T-helper 1 cell treated with Interleukin-12 subunit alpha and Interleukin-12 subunit beta and Interleukin-4 antibody, amounts not matched to agents 30 ng/mL and 1 ng/mL, for 36 hours (primary cell): ENCODE data around the gene SH3BP4. TPM values are rescaled to one million over a fixed set of nuclear protein-coding genes. Genes with fewer than 3 reads are reported as not detected.
"Not testable (repeated sequence)": the region's sequence is repeated elsewhere in the genome, so short reads cannot be mapped to it uniquely, and the experiment has no call there.

Source experiments
- intact Hi-C: fragments of 100-400 bp; cut with micrococcal nuclease; formaldehyde crosslinking; loops from one replicate; pipeline ENCODE4 v1.15.1; 2024
- total RNA-seq: library from RNA; stranded (reverse); gene quantifications from 2 replicates; pipeline ENCODE4 v1.2.3, GENCODE V29; 2022

The SH3BP4 gene
- total RNA-seq, 1 donor from 2014 or later: 0.12 TPM

GRCh38 chr2:235011929-235012631, 60.3 kb downstream of the SH3BP4 start:
- intact Hi-C loops: no loop called here

GRCh38 chr2:235017441-235017840, 65.6 kb downstream of the SH3BP4 start:
- intact Hi-C loops: no loop called here

- intact Hi-C loops: no loop called here
These were observed 67.0 kb downstream of the SH3BP4 start for GRCh38 chr2:235018838-235019237.

- intact Hi-C loops: not testable (repeated sequence)
These were observed 68.3 kb downstream of the SH3BP4 start for GRCh38 chr2:235020141-235020540.

GRCh38 chr2:235021752-235022151, 69.9 kb downstream of the SH3BP4 start:
- intact Hi-C loops: no loop called here

- intact Hi-C loops: no loop called here
These were observed 72.5 kb downstream of the SH3BP4 start for GRCh38 chr2:235024191-235024860.

GRCh38 chr2:235024931-235025773, 73.3 kb downstream of the SH3BP4 start:
- intact Hi-C loops: no loop called here

GRCh38 chr2:235025800-235026536, 74.2 kb downstream of the SH3BP4 start:
- intact Hi-C loops: no loop called here

GRCh38 chr2:235026649-235027557, 75.1 kb downstream of the SH3BP4 start:
- intact Hi-C loops: no loop called here

GRCh38 chr2:235027558-235028214, 75.9 kb downstream of the SH3BP4 start:
- intact Hi-C loops: no loop called here

- intact Hi-C loops: no loop called here
These were observed 76.8 kb downstream of the SH3BP4 start for GRCh38 chr2:235028646-235029045.

GRCh38 chr2:235029054-235029453, 77.2 kb downstream of the SH3BP4 start:
- intact Hi-C loops: no loop called here

GRCh38 chr2:235030126-235030525, 78.3 kb downstream of the SH3BP4 start:
- intact Hi-C loops: no loop called here

- intact Hi-C loops: no loop called here
These were observed 79.1 kb downstream of the SH3BP4 start for GRCh38 chr2:235030936-235031335.

- intact Hi-C loops: no loop called here
These were observed 80.0 kb downstream of the SH3BP4 start for GRCh38 chr2:235031686-235032373.

GRCh38 chr2:235032466-235032865, 80.6 kb downstream of the SH3BP4 start:
- intact Hi-C loops: no loop called here

- intact Hi-C loops: no loop called here
These were observed 81.1 kb downstream of the SH3BP4 start for GRCh38 chr2:235032949-235033348.

GRCh38 chr2:235034265-235035118, 82.7 kb downstream of the SH3BP4 start:
- intact Hi-C loops: no loop called here
